Pulmonary artery endothelial cell (primary cell): ENCODE data around the gene TCEA2. TPM values are rescaled to one million over a fixed set of nuclear protein-coding genes. Genes with fewer than 3 reads are reported as not detected.
A peak's percentile ranks its signal among the peaks of the same experiment; 100 is the strongest.
"Not testable (repeated sequence)": the region's sequence is repeated elsewhere in the genome, so short reads cannot be mapped to it uniquely, and the experiment has no call there.

Source experiments
- DNase-seq: peaks from one replicate; pipeline ENCODE4 v3.0.0-alpha.2; 2011; ENCODE audit warnings: low read depth, low spot score
- total RNA-seq: library from RNA; depleted of rRNA; stranded (reverse); fragments of >200 nt; gene quantifications from 2 replicates; pipeline ENCODE4 v1.2.3, GENCODE V29; 2014

The TCEA2 gene
- total RNA-seq, 1 donor from 2014 or later, result 27.8 TPM

DNA sequence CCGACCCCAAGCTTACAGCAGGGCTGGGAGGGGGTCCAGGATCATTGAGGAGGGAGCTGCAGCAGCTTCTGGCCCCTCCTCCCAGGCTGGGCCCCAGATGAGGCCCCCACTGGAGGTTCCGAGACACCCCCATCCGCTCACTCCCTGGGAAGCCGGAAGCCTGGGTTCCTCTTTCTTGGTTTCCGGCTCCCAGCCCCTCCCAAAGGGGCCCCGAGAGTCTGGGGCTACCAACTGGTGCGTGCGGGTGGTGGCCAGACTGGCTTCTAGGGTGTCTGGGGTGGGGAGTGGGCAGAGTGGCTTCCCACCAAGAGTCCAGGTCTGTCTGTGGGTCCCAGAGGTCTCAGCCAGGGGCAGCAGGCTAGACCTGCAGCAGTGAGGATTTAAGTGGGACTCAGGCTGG, 14.1 kb downstream of the TCEA2 start:
- no peak for DNase-seq

DNA sequence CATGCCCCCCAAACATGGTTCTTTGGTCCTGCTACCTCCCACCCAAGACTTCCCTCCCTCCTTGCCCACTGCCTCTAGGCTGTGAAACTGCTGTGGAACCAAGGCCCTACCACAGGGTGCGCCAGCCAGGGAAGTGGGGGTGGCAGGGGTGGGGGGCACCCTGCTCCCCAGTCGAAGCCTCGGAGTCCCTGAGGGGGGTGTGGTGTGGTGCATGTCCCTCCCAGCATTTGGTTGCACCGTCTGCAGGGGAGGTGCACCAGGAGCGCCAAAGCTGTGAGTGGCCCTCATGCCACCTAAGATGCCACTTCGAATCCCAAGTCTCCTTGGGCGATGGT, 14.5 kb downstream of the TCEA2 start:
- DNase-seq, result no peak

DNA sequence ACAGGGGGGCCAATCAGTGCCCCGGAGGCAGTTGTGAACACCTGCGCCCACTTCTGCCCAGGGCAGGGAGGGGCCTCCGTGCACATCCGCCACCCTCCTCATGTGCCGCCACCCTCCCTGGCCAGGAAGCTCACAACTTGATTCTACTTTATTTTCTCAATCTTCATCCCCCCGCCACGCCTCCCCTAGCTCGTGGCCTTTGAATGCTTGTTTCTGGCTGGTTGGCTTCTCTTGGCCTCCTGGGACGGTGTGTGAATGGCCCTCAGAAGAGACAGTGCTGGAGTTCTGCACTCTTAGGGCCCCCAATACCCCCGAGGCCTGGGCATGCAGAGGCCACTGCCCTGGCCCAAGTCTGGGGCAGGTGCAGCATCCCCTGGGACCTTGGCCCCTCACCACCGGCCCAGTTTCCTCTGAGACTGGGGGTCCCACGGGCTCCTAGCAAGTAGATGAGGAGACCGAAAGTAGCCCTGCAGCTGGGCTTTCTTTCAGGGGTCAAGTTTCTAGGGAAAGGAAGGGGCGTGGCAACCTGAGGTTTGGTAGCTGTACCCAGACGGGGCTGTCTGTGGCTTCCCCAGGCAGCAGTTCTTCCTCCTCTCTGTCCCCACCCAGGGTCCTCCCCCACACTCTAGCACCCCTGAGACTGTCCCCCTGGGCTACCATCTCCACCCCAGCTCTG, 15.0 kb downstream of the TCEA2 start:
- no peak for DNase-seq

- no peak for DNase-seq
These were observed 15.9 kb downstream of the TCEA2 start for GRCh38 chr20:64078934-64079272.

GRCh38 chr20:64079273-64080012, 16.4 kb downstream of the TCEA2 start, which contains the start of gene RGS19:
Gene RGS19, minus strand, starts transcription at chr20:64079518. Its CDS starts 2,632 bp downstream, at chr20:64076886.
- DNase-seq, result no peak

DNA sequence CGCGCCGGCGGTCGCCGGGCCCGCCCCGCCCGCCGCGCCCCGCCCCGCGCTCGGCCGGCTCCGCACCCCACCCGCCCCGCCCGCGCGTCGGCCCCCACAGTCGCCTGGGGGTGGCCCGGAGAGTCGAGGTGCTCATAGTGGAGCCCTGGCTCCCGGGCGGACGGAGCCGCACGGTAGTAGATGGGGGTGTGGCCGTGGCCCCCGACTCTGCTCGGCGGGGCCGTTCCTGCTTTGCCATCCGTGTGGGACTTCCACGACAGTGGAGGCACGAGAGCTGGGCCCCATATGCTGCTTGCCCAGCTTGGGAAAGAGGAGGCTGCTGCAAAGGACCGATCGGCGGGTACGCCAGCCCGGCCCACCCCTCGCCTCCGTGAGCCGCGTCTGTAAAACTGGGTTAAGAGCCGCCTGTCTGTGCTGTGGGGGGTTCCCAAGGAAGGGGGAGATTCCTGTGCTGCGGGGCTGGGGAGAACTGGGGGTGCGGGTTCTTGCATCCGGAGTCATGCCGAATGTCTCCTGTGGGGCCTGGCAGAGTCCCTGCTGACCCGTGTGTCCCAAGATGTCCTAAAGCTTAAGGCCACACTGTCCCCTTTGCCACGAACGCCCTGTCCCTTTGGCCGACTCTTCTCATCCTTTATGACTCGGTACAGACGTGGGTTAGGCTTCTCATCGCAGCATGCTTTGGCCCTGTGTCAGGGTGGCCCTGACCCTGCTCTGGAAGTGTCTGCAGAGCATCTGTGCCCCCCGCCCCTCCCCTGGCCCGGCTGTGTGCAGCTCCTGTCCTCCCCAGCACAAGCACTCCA, 17.2 kb downstream of the TCEA2 start, which contains the start of gene OPRL1:
OPRL1 (plus strand) TSS at position 70 of the 800 bp plus-strand sequence. CDS start 12,639 bp downstream, outside the sequence.
- DNase-seq, result no peak

- no peak for DNase-seq
These were observed 18.0 kb downstream of the TCEA2 start for GRCh38 chr20:64080813-64081623.

GRCh38 chr20:64081624-64081964, 18.6 kb downstream of the TCEA2 start:
- no peak for DNase-seq

- DNase-seq, result no peak
These were observed 19.2 kb downstream of the TCEA2 start for GRCh38 chr20:64082126-64082731.

- no peak for DNase-seq
These were observed 19.9 kb downstream of the TCEA2 start for GRCh38 chr20:64082820-64083377.

DNA sequence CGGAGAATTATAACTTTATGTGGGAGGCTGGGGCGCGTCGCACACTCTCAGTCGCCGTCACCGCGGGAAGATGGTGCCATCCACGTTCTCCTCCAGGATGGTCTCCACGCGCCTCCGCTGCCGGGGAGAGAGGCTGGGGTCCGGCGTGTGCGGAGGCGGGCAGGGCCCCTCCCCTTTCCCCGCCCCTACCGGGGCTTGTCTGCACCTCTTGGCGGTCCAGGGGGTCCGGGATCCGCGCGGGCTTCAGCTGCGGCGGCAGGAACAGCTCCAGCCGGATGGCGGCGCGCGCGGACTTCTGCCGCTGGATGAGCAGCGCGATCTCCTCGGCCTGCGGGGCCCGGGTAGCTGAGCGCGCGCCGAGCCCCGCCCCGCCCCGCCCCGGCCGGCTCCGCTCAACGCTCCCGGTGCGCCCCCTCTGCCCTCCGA, 20.4 kb downstream of the TCEA2 start:
- DNase-seq, result peak; percentile 27

GRCh38 chr20:64083804-64084684, 21.0 kb downstream of the TCEA2 start, which contains the start of gene LKAAEAR1:
Gene LKAAEAR1, minus strand, starts transcription at chr20:64084398. Its CDS starts 179 bp downstream, at chr20:64084219.
- no peak for DNase-seq

- no peak for DNase-seq
These were observed 21.7 kb downstream of the TCEA2 start for GRCh38 chr20:64084685-64085152.

DNA sequence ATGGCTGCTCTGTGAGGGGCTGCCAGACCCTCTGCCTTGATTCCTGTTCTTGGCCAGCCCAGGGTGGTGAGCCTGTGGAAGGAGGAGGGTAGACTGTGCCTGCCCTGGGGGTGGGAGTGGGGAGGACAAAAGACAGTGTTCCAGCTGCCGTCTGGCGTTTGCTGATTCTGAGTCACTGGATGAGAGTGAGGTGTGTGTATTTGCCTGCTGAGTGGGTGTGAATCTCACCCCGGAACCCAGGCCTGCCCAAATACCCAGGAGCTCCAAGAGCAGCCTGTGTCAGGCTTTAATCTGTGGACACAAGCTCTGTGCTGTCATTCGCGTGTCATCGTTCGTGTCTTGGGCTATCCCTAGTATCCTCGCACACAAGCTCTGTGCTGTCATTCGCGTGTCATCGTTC, 23.8 kb downstream of the TCEA2 start:
- DNase-seq, result no peak

DNA sequence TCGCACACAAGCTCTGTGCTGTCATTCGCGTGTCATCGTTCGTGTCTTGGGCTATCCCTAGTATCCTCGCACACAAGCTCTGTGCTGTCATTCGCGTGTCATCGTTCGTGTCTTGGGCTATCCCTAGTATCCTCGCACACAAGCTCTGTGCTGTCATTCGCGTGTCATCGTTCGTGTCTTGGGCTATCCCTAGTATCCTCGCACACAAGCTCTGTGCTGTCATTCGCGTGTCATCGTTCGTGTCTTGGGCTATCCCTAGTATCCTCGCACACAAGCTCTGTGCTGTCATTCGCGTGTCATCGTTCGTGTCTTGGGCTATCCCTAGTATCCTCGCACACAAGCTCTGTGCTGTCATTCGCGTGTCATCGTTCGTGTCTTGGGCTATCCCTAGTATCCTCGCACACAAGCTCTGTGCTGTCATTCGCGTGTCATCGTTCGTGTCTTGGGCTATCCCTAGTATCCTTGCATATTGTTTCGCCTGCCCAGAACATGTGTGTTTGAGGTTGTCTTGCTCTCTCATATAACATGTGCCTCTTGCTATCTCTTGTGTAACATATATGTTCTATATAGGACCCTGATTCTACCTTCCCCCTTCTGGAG, 24.3 kb downstream of the TCEA2 start:
- not testable (repeated sequence) for DNase-seq

DNA sequence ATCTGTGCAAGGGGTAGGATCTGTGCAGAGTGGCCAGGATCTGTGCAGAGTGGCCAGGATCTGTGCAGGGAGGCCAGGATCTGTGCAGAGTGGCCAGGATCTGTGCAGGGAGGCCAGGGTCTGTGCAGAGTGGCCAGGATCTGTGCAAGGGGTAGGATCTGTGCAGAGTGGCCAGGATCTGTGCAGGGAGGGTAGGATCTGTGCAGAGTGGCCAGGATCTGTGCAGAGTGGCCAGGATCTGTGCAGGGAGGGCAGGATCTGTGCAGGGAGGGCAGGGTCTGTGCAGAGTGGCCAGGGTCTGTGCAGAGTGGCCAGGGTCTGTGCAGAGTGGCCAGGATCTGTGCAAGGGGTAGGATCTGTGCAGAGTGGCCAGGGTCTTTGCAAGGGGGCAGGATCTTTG, 25.6 kb downstream of the TCEA2 start:
- DNase-seq, result not testable (repeated sequence)

- no peak for DNase-seq
These were observed 27.2 kb downstream of the TCEA2 start for GRCh38 chr20:64090165-64090564.

DNA sequence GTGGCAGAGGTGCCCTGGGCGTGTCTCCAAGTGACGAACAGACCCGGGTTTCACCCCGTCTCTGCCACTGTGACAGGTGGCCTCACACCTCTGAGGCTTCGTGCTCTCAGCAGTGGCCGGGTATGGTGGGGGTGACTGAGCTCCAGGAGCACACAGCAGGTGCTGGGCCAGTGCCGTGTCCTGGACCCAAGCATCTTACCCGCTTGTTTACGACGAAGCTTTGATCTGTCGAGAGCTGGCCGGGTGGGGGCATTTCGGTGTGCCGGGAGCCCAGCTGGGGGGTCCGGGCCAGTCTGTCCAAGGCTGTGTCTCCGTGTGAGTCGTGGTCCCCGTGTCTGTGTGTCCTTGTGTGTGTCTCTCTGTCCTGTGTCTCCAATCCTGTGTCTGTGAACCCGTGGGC, 28.3 kb downstream of the TCEA2 start:
- DNase-seq, result no peak

GRCh38 chr20:64091770-64092169, 28.8 kb downstream of the TCEA2 start:
- DNase-seq, result no peak
